Measurements from ENCODE around the gene CST6.

CST6 gene, protein sequence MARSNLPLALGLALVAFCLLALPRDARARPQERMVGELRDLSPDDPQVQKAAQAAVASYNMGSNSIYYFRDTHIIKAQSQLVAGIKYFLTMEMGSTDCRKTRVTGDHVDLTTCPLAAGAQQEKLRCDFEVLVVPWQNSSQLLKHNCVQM

GRCh38 chr11:66011785-66012303 lies at the start of gene CST6:
Gene CST6 (plus strand): TSS chr11:66012008. CDS start chr11:66012045, 37 bp downstream.
- no peak for DNase-seq (ENCODE audit: low read depth)

- DNase-seq (ENCODE audit: low read depth), result no peak
Observed at GRCh38 chr11:65962141-65962564, 49.7 kb upstream of the CST6 start.

GRCh38 chr11:65964906-65965305 lies 46.9 kb upstream of the CST6 start:
- DNase-seq (ENCODE audit: low read depth), result no peak

DNA sequence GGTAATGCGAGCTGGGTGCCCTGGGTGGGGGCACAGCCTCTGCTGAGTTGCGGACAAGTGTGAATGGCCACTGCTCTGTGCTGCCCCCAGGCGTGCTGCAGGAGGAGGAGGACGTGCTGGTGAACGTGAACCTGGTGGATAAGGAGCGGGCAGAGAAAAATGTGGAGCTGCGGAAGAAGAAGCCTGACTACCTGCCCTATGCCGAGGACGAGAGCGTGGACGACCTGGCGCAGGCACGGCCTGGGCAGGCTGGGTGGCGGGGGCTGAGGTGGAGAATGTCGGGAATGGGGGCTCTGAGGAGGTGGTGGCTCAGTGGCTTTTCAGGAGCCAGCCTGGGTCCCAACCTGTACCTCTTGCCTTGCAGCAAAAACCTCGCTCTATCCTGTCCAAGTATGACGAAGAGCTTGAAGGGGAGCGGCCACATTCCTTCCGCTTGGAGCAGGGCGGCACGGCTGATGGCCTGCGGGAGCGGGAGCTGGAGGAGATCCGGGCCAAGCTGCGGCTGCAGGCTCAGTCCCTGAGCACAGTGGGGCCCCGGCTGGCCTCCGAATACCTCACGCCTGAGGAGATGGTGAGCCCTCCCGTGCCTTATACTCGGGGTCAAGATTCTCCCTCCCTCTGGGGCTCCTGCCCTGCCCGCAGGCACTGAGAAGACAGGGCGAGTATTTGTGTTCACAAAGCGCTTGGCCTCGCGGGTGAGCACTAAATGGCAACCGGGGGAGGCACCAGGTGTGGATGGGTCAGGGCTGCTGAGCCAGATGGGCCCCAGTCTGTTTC lies 45.6 kb upstream of the CST6 start:
- DNase-seq (ENCODE audit: low read depth), result no peak

DNA sequence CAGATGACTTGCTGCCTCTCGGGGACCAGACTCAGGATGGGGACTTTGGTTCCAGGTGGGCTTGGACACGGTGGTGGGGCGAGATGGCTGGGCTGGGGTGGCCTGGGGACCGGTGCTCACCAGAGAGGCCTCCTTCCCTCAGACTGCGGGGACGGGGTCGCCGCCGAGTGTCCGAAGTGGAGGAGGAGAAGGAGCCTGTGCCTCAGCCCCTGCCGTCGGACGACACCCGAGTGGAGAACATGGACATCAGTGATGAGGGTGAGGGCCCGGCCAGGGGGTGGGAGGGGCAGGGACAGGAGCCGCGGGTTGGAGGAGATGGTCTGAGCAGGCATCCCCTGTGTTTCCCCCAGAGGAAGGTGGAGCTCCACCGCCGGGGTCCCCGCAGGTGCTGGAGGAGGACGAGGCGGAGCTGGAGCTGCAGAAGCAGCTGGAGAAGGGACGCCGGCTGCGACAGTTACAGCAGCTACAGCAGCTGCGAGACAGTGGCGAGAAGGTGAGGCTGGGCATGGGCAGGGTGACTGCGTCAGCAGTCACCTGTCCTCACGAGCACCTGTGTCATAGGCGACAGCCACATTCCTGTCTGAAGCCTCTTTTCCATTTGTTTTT lies 44.4 kb upstream of the CST6 start:
- DNase-seq (ENCODE audit: low read depth), result no peak

DNA sequence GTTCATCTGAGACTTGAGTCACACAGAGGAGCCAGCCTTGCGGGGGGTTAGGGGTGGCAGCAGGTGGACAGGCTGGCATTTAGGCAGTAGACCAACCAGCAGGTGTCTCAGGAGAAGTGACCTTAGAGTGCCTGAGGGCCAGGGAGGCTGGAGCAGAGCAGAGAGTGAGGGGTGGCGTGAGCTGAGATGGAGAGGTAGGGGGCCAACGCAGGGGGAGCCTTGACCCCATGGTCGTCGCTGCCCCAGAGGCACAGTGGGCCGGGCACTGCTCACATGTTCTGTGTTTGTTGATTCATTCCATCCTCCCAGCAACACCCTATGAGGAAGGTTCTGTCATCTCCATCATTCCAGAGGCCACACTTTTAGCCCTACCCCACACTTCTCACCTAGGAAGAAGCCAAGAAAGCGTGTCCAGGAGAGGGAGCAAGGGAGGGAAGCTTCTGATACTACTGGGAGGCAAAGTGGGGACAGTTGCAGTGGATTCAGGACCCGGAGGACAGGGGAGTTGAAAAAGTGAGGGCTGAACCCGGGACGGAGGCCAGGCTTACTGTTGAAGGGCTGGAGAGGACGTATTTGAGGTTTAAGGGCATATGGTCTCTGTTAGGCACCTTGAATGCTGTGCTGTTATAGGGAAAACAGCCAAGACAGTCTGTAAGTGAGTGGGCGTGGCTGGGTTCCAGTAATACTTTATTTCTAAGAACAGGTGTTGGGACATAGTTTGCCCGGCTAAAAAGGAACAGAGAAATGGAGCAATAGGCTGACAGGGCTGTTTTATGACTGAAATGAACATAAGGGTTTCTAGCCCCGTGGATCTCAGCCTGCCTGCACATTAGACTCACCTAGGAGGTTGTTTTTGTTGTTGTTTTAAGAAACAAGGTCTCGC lies 43.0 kb upstream of the CST6 start:
- no peak for DNase-seq (ENCODE audit: low read depth)

DNA sequence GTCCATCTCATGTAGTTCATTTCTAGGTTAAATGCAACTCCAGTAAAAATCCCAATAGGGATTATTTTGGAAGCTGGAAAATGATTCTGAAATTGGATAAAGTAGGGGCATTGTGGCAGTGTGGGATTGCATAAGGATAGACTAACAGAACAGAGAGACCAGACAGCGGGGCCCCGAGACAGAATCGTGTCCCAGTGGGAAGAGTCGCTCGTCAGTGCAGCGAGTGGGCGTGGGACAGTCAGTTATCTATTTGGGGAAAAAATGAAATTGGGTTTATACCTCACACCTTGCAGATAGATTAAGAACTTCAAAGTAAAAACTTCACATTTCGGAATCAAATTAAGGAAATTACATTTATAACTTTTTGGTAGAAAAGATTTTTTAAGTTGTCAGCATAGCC lies 39.7 kb upstream of the CST6 start:
- no peak for DNase-seq (ENCODE audit: low read depth)

DNA sequence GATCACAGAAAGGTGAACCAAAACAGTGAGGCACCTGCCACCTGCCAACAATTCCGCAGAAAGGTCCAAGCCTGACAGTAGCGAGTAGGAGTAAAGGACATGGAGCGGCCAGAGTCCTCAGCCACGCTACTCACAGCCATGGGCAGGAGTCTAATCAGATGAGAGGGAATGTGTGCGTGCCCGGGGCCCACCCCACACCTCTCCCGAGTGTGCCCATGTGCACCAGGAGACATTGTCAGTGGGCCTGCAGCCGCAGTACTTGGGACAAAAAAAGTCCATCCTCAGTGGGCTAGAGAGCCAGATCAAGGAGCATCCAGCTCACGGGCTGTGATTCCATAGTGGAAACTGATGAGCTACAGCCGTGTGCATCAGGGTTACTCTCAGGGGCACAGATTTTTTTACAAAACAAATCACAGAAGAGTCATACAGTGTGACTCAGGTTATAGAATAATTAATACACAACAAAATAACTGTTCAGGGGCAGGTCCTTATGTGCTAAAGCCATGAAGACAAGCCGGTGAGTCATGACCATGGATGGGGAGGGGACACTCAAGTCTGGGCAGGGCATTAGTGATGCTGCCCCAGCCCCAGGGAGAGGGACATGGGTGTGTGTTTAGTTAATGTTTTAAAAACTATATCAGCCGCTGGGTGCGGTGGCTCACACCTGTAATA lies 38.2 kb upstream of the CST6 start:
- DNase-seq (ENCODE audit: low read depth), result no peak

GRCh38 chr11:65975771-65976170 lies 36.0 kb upstream of the CST6 start:
- DNase-seq (ENCODE audit: low read depth), result no peak

- DNase-seq (ENCODE audit: low read depth), result no peak
Observed at GRCh38 chr11:65976216-65977176, 35.3 kb upstream of the CST6 start.

- no peak for DNase-seq (ENCODE audit: low read depth)
Observed at GRCh38 chr11:65977621-65978390, 34.0 kb upstream of the CST6 start.

DNA sequence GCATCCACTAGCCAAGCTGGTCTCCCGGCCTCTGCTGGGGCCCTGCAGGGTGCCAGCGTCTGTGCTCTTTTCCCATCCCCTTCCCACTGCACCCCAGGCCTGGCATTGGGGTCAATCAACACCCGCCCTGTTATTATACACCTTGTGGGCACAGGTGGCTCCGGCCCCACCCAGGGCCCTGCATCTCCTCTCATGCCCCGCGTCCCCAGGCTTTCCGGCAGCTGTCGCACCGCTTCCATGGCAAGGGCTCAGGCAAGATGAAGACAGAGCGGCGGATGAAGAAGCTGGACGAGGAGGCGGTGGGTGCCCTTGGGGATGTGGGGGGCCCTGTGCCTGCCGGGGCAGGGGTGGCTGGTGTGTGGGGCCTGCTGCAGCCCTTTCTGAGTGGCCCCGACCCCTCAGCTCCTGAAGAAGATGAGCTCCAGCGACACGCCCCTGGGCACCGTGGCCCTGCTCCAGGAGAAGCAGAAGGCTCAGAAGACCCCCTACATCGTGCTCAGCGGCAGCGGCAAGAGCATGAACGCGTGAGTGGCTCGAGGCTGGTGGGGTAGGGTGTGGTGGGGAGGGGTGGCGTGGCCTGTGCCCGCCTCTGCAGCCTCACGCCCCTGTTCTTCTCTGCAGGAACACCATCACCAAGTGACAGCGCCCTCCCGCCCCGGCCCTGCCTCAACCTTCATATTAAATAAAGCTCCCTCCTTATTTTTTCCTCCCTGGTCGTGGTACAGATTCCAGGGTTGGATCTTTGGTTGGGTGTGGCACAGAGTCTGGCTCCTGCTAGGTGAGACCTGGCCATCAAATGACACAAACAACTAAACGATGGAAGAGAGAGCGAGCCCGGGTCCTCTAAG lies 33.2 kb upstream of the CST6 start:
- no peak for DNase-seq (ENCODE audit: low read depth)

GRCh38 chr11:65979261-65979759 lies 32.5 kb upstream of the CST6 start:
- no peak for DNase-seq (ENCODE audit: low read depth)

DNA sequence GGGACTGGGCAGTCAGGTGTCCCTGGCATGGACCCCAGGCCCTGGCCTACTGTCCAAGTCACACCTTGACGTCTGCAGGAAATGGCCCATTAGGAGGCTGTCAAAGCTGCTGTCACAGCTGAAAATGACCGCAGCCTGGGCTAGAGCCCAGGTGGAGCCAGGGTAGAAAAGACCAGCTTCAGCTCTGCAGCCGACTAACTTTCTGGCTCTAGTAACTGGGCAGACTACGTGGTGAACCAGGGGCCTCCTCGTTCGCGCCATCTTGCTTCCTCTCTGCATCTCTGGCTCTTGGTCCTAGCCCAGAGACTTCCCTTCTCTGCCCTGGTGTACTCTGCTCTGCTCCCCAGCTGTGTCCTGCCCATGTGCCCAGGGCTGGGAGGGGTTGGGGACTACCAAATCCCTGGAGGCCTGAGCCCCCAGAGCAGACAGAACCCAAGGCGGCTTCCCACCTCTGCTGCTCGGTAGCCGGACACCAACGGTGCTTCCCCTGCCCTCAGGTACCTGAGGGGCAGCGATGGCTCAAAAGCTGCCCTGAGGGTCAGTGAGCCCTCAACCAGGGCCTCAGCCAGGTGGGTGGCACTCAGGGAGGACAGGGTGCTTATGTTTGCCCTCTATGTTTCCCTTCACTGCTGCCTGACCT lies 30.6 kb upstream of the CST6 start:
- DNase-seq (ENCODE audit: low read depth), result no peak

- no peak for DNase-seq (ENCODE audit: low read depth)
Observed at GRCh38 chr11:65981972-65982823, 29.6 kb upstream of the CST6 start.

DNA sequence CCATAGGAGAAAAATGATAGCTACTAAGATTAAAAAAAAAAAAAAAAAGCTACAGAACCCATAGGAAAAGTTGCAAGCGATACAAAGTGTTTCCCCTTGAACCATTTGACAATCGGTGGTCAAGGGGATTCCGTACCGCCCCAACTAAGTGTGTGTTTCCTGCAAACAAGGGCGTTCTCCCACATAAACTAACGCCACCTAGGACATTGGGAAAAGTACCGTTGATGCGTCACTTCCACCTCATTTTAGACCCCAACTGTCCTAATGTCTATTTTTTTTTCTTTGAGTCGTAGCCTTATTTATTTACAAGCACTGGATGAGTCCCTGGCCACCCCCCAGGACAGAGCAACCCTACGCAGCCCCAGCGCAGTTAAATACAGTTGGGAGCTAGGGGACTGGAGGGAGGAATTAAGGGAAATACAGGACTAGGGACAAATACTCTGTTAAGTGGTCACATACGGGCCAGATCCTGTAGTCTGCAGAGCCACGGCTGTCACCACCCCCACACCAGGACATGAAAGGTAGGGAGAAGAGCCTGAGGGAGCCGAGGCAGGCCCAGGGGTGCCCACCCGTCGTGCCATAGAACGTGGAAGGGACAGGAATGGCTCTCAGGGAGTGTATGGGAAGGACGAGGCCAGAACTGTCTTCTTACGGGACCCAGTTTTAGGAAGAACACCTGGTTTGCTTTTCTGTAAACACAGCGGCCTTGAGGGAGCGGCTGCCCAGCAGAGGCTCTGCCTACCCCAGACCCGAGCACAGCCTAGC lies 28.8 kb upstream of the CST6 start:
- no peak for DNase-seq (ENCODE audit: low read depth)

Measured in activated T-cell treated with anti-CD3 and anti-CD28 coated beads for 24 hours (primary cell).